Measurements from ENCODE around the gene C19orf38.

- TF ChIP-seq CTCF (conservative IDR thresholded peaks at IDR 0.05; ENCODE audit: low read depth, low read length) (peak; percentile 97), EZH2 (IDR thresholded peaks at IDR 0.05; ENCODE audit: low read length, unreplicated experiment) (no peak)
These were observed 10.1 kb downstream of the C19orf38 start for GRCh38 chr19:10858204-10858828.
